Activated T-cell treated with anti-CD3 and anti-CD28 coated beads for 1 hour (primary cell): ENCODE data around the gene ARMS2.

Experiments used
- DNase-seq: peaks from one replicate; pipeline ENCODE4 v3.0.0-alpha.2; 2020; ENCODE audit warnings: low read depth

ARMS2 gene

DNA sequence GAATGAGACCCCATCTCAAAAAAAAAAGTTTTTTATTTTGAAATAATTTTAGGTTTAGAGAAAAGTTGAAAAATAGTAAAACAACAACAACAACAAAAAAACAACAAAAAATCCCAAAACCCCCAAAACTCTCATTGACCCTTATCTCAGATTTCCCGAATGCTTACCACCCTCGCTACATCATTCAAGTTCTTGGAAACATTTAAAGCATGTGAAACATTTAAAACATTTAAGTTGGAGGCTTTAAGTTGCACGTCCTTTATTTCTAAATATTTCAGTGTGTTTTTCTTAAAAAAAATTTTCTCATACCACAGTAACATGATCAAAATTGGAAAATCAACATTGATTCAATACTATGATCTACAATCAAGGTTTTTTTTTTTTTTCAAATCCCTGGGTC lies 382 bp upstream of the ARMS2 start:
- no peak for DNase-seq

DNA sequence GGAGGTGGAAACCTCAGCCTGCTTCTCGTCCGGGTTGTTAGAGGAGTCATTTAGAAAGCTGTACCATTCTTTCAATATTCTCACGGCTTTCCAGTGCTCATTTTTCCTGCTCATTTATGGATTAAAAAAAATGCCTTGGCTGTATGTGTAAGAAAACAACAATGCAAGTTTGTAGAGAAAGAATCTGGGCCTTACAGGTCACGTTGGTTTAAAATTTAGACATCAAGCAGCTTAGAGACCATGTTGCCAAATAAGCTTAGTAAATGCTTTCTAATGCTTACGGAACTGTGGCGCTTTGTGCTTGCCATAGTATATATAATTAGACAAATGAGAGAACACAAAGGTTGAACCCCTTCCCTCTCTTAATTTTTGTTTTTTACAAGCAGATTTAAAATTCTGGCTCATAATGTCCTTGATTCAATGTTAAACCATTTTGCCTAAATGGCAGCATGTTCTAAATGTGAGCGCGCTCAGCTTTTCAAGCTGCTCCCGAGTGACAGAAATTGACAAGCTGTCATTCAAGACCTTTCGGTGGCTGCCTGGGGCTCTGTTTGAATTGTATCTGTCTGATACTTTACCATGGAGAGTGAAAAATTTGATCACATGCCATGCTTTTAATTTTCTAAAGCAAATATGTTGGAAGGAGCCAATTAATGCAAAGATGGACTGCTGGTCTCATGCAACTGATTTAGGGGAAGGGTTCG lies 1.1 kb downstream of the ARMS2 start:
- no peak for DNase-seq

DNA sequence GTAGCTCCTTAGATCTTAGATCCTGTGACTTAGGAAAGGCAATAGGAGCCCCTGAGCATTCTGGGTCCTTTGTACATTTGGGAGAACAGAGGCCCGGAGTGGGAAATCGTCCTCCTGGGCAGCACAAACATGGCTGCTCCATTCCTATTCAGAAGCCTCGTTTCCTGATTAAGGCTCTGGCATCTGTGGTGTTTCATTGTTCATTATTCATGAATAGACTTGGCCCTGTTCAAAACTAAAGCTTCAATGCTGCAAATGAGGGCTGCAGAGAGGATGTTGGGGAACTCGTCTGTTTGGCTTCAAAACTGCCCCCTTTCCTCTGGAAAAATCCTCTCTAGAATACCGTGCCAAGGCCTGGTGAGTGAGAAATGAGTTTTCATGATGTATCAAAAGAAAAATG lies 3.5 kb downstream of the ARMS2 start:
- no peak for DNase-seq

DNA sequence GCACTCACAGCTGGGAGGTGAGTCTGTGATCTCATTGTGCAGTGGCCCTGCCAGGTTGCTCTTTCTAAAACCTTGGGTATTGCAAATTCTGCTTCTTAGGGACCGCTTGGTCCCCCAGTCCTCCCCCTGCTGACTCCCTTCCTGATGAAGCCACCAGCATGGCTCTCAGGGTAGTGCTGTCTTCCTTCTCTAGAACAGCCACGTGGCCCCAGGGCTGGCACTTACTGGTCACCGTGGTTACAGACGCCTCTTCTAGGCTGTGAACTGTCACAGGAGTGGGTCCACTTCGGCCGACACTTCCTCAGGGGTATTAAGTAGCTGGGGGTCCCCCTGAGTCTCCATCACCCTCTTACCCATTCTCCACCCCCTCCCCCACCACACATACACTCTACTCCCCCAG lies 4.2 kb downstream of the ARMS2 start:
- no peak for DNase-seq

DNA sequence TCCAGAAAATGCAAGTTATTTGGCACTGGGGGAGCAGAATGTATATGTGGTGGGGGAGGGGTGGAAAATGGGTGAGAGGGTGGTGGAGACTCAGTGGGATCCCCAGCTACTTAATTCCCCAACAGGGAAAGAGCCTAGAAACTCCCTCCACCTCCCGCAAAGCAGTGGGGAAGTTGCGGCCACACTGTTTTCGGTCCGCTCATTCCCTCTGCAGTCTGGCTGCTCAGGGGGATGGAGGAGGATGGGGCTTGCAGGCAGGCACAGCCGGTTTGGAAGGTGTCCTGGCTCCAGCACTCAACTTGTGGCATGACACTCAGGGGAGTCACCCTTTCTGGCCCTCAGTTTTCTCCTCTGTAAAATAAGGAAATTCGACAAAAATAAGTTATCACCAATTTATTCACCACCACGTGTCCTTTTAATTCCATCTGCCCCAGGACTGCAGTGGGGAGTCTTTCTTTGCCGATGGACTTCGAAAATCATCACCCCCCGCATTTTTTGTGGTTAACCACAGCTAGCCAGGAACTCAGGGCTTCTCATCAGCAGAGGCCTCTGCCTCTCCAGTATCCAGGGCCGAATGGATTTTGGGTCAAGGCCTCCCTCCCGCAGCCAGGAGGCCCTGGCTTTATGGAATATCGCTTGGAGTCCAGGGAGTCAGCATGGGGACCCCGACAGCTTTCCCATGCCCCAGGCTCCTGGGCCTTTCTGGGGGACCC lies 5.3 kb downstream of the ARMS2 start:
- no peak for DNase-seq

DNA sequence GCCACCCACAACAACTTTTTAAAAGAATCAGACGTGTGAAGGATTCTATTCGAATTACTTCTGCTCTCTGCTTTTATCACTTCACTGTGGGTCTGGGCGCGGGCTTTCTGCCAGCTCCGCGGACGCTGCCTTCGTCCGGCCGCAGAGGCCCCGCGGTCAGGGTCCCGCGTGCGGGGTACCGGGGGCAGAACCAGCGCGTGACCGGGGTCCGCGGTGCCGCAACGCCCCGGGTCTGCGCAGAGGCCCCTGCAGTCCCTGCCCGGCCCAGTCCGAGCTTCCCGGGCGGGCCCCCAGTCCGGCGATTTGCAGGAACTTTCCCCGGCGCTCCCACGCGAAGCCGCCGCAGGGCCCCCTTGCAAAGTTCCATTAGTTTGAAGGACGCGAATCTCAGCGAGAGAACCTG lies 6.4 kb downstream of the ARMS2 start:
- DNase-seq = no peak

DNA sequence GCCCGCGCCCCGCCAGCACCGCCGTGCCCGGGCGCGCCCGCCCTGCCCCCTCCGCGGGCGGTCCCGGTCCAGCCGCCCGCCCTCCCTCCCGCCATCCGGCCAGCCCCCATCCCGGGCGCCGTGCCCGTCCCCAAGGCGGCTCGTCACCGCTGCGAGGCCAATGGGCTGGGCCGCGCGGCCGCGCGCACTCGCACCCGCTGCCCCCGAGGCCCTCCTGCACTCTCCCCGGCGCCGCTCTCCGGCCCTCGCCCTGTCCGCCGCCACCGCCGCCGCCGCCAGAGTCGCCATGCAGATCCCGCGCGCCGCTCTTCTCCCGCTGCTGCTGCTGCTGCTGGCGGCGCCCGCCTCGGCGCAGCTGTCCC lies 6.9 kb downstream of the ARMS2 start, which contains the start of gene HTRA1:
Gene HTRA1, plus strand, starts transcription at position 187 of the 362 bp plus-strand sequence. Its CDS starts 100 bp downstream, at position 287.
- no peak for DNase-seq

DNA sequence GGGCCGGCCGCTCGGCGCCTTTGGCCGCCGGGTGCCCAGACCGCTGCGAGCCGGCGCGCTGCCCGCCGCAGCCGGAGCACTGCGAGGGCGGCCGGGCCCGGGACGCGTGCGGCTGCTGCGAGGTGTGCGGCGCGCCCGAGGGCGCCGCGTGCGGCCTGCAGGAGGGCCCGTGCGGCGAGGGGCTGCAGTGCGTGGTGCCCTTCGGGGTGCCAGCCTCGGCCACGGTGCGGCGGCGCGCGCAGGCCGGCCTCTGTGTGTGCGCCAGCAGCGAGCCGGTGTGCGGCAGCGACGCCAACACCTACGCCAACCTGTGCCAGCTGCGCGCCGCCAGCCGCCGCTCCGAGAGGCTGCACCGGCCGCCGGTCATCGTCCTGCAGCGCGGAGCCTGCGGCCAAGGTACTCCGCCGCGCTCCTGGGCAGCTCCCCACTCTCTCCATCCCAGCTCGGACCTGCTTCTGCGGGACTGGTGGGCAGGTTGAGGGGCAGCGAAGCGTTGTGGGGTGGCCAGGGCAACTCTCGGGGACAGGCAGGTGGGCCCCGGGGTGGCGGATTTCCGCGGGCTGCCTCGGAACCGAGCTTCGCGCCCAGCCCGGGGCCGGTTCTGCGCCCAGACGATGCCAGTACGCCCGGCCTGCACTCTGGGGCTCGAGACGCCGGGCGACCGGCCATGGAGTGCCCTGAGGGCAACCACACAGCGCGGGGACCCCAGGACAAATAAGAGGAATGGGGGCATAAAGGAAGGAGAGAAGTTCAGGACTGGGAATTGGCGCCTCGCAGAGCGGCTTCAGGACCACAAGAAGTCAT lies 7.5 kb downstream of the ARMS2 start:
- DNase-seq = no peak

DNA sequence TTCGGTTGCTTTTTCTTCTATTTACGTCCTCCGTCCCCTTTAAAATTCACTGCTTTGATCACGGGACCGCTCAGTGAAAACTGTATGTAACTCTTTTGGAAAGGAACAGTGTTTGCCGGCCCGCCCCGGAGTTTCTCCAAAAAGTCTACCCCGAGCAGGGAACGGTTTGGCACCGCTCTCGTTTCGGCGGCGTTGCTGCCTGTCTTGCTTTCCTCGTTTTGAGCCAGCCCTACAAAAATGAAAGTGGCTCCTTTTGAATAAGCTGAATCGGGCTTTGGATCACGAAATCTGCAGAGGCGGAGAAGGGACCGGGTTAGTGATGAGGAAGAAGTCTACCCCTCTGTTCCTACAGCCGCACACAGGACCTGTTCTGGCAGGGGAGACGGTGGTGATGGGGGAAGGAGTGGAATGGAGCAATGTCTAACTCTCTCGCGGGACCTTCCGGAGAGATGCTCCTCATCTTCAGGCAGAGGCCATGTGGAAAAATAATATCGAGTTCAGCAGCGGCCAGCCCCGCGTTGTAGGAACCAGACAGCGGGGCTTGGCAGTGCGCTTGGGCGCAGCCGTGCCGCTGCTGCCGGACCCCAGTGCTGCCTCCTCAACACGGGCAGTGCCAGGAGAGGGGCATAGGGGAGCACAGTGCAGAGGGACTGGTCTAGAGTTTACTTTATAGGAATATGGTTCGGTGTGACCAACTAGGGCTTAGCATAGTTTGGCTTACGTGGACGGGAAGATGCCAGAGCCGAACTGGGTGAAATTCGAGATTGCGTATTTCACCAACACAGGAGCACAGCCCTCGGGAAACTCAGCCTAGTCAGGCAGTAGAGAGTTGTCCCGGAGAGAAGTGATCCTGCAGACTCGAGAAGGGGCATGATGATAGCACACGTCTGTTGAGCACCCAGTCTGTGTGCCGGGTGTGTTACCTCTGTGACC lies 8.3 kb downstream of the ARMS2 start:
- DNase-seq = no peak

DNA sequence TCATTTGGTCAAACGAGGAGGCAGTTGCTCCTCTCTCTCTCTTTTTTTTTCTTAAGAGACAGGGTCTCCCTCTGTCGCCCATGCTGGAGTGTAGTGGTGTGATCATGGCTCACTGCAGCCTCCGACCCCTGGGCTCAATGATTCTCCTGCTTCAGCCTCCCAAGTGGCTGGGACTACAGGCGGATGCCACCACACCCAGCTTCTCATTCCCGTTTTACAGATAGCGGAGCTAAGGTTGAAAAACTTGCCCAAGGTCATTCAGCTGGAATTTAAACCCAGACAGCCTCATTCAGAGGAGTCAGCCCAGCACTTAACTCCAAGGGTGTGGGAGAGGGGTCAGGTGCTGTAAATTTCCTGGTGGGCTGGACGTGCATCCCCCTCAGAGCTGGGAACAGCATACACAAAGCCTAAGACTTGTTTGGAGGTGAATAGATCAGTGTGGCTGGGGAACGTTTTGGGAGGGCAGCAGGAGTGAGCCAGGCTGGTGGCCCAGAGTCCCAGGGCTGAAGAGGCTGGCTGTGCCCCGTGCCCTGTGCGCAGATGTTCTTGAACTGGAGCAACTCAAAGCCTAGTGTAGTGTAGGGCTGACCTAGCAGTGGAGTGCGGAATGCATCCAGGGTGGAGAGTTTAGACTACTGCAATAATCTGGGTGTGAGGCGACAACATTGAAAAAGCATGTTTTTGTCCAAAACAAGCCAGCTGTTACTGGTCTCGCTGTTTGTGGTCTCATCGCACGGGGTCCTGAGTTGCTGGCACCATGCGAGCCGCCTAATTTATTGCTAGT lies 9.2 kb downstream of the ARMS2 start:
- no peak for DNase-seq

DNA sequence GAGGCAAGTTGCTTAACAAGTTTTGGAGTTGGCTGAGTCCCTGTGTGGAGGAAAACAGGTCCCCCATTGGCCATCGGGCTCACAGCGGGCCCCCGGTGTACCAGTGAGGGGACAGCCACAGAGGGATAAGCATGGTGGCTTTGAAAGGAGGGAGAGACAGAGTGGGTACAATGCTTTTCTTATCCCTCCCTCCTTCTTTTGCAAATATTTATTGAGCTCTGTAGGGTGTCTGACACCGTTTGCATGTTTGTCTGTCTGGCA lies 9.7 kb downstream of the ARMS2 start:
- no peak for DNase-seq

DNA sequence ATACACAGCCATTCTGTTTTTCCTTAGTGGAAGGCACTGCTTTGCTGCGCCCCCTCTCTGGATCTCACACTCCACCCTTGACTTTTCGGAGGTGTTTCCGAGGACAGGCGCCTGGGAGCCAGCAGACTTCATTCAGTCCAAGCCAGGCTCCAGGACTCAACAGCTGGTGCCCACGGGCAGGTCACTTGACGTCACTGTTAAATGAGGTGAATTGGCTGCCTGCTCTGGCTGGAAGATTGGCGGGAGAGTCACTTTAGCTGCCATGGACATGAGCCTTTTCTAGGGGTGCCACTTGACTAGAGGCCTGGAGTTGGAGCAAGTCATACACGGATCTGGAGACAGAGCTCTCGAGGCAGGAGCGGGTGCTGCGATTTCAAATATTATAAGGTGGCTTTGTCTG lies 10.1 kb downstream of the ARMS2 start:
- DNase-seq = no peak

DNA sequence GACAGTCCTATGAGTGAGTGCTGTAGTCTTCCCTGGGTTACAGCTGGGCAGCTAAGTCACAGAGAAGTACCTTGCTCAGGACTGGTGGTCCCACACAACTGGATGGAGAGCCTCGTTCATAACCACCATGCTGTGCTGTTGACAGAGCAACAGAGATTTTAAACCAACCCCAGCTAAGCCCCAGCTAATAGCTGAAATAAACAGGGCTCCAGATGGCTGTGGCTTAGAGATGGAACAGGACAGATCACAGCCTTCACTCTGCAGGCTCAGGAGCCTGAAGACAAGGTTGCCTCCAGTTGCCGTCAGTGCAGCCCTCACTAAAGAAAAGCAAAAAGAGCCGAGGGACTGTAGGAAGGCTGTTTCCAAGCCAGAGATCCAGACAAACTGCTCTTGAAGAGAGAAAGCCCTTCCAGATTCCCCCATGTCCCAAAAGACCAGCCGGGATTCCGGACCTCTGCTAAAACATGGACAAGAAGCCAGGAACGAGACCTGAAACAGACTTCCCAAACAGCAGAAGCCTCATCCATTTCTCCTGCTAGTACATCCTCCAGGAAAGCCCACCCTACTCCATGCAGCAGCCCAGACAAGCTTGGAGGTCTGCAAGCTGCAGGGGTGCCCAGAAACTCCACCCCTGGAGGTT lies 11.1 kb downstream of the ARMS2 start:
- DNase-seq = no peak

DNA sequence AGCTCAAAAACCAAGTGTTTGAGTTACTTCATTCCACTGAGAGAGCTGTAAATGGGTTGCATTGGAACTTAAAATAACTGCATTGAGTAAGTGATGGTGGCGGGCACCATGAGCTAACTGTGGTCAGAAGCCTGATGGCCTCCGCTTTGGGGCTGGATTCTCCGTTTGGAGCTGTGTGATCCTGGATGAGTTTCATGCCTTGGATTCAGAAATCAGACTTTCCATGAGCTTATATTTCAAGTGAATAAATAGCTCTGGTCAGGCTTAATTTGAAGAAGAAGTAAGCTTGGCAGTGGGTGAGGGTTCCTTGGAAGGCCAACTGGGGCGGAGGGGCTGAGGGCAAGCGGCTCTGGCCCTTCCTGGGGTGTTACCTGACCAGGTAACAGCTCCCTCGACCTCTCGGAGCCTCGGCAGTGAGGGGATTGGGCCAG lies 12.5 kb downstream of the ARMS2 start:
- no peak for DNase-seq

DNA sequence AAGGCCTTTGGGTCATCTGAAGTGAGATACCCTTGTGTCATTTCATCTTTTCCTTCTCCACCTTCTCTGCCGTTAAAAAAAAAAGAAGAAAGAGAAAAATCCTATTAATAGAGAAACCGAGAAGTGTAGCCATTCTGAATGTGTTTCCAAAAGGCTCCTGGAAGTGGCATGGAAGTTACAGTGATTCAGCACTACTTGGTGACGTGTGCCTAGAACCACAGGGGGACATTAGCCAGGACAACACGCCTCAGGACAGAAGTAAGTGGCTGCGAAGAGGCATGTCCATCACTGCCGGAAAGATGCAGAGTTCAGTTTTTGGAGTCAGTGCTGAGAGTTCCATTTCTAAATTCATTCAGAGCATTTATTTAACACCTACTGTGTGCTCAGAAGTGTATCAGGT lies 13.2 kb downstream of the ARMS2 start:
- no peak for DNase-seq

DNA sequence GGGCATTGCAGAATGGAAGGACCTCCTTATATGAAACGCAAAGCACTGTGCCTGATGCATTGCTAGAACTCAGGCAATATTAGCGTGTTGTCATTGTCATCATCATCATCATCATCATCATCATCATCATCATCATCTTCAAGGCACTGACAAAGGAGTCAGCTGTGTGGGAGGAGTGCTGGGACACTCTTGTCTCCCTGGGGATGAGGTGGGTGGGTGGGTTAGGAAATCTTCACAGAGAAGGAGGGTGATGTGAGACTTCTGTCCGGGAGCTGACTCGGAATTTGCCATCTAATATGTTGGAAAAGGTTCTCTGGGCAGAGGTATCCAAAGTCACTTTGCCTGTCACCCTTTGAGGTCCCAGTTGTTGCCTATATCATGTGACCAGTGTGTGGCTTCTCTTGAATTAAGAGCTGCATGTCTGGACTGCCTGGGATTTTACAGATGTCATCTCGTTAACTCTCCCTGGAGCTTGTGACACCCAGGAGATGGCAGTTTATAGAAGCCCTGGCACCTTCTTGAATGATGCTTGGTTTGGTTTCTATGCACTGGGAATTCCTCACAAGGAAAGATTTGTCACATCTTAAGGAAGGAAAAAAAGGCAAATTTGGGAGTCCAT lies 14.0 kb downstream of the ARMS2 start:
- DNase-seq = no peak

DNA sequence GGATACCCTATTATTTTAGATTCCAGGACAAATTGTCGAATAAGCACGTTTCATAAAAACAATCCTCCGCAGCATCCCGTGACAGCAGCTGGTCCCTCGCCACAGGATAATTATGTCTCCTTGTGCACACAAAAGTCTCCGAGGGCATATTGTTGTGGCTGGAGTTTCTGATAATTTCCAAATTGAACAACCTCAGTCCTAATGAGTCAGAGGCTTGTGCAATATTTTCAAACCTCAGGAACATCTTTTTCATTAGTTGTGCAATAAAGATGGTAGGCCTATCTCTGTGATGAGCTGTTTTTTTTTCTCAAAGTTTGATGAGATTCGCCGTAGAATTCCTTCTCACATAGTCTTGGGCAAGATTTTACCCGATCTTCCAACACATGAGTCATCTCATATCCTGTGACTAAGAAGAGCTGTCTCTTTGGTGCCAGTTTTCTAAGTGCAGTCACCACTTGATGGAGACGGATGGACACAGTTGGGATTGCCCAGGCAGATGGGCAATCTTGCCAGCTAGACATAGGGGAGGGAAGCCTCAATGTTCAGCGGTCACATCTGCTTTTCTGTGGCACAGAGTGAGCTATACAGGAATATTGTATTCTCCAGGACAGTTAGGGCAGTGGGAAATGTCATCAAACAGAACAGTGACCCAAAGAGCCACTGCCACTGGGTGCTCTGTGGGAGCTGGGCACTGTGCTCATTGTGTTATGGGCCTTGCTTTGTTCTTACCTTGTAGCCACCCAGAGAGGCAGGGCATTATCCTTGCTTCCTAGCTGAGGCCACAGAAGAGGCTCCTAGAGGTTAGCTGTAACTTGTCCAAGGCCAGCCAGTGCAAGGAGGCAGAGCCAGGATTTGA lies 14.7 kb downstream of the ARMS2 start:
- no peak for DNase-seq

DNA sequence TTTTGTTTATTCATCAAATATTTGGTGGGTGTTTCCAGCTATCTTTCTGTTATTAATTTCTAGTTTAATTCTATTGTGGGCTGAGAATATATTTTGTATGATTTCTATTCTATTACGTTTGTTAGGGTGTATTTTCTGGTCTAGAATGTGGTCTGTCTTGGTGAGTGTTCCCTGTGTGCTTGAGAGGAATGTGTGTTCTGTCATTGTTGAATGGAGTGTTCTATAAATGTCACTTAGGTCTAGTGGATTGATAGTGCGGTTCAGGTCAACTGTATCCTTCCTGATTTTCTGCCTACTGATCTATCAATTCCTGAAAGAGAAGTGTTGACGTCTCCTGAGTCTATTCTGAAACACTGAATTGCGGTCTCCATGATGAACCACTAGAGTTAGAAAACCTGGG lies 15.4 kb downstream of the ARMS2 start:
- DNase-seq = no peak

DNA sequence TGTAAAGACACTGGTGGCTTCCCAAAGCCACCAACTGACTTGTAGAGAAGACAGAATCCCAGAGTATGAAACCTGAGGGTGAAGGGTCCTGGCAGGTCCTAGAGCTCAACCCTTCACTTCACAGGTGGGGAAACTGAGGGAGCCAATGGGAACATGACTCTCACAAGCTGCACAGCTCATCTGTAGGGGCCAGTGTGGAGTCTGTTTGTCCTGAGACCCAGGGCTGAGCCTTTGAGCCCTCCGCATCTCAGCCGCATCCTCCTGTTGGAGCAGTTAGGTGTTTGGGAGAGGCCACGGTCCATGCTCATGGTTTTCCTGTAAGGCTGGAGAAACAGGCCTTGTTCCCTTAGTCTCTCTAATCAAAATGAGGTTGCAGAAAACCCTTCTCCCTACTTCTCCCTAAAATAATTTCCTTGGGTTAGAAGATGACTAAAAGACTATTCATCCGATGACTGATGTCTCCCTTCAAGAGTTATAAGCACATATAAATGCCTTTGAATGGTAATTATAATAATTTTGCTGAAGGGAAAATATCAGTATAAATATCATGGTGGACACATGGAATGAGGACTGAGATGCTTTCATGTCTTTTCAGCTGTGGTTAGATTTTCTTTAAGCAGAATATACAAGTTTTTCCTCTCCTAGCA lies 17.2 kb downstream of the ARMS2 start:
- DNase-seq = no peak
